ENCODE results near the gene DBNL.

Gene DBNL

DNA sequence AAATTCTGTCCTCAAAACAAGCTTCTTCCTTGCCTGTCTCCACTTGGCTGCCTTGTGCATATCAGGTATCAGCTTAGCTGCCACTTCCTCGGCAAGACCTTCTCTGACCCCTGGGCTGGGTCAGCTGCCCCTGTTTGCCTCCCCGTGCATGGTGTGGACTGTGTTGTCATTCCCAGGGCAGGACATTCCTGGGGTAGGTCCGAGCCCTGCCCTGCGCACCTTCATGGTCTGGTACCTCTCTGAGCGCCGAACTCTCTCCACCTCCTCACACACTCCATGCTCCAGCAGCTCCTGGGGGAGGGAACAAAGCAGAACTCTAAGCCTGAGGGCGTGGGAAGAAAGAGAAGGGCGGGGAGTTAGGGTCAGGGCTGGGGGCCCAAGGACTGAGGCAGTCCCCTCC, 34.0 kb downstream of the DBNL start:
- DNase-seq (ENCODE audit: low read depth): no peak

DNA sequence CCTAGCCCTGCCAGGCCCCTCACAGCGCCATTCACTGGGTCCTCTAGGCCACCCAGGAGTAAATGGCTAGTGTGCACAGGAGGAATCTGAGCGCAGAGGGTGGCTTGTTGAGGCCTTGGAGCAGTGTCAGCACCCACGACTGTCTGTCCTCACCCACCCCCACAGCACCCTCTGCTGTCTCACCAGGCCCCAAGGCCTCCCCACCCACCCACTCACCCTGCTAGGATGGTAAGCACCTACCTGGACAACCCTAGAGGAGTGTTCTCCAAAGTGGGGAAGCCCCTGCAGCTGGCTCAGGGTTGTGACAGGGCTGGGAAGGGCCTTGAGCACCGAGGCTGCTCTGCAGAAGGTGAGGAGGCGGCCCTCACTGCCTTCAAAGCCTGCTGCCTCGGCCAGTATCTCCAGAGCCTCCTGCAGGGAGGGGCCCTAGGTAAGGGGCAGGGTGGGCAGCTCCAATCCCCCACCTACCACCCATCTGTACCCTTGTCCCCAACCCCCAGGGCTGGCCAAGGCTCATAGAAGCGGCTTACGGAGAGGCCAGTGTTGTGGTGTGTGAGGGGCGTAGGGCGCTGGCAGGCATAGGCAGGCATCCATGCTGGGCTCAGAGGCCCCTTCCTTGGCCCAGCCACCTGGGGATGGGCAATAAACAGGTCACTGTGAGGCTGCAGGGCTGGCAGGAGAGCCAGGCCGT, 35.0 kb downstream of the DBNL start:
- no peak for DNase-seq (ENCODE audit: low read depth)

DNA sequence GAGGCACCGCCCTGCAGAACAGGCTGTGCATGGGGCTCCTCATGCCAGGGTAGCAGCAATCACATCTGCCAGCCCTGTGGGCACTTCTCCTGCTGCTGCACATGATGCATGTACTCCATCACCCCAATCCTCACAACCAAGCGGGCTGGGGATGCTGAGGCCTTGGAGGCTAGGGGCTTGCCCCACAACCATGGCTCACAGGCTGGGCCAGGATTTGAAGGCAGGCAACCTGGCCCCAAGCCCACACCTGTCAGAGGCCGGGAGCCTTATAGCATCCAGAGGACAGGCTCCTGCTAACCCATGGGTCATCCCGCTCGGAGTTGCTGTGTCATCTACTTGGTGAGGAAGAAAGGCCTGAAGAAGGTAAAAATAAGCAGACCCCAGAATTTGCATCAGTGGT, 35.6 kb downstream of the DBNL start:
- DNase-seq (ENCODE audit: low read depth): no peak

DNA sequence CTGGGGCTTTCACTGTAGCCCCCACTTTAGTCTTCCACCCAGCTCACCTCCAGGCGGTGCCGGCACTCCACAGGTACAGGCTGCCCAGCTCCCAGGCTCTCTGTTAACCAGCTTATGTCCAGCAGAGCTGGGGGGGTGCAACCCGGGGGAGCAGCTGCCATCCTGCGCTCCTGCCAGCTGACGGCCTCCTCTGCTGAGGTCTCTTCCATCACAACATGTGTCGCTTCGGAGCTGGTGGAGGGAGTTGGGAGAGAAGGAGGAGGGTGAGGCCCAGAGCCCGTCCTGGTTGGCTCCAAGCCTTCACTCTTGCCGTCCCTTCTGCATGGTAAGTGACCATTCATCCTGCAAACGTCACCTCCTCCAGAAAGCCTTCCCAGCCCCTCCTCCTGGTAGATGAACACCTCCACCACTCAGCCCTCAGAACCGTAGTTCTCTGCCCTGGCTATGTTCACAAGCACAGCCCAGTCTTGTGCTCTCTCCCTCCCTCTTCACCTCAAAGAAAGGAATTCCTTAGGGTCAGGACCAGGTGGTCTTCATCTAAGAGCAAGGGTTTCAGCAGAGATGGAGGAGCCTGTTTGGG, 36.3 kb downstream of the DBNL start:
- DNase-seq (ENCODE audit: low read depth): no peak

DNA sequence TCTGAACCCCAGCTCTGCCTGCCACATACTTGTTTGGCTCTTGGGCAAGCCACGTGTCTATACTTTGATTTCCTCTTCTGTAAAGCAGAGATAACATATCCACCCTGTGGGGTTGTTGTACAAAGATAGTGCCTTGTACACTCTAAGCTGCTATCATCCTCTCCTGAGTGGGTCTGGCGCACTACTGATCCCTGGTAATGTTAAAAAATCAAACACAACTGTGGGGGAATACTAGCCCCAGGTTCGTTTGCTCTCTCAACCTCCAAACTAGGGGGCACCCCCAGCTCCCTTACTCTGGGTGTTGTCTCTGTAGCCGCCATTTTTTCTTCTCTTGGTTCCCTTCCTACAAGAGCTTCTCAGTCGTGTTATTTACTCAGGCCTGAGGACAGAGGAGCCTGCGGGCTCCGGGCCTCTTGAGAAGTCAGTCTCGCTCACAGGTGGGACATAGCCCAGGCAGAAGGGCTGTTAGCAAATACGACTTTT, 36.8 kb downstream of the DBNL start:
- no peak for DNase-seq (ENCODE audit: low read depth)

DNA sequence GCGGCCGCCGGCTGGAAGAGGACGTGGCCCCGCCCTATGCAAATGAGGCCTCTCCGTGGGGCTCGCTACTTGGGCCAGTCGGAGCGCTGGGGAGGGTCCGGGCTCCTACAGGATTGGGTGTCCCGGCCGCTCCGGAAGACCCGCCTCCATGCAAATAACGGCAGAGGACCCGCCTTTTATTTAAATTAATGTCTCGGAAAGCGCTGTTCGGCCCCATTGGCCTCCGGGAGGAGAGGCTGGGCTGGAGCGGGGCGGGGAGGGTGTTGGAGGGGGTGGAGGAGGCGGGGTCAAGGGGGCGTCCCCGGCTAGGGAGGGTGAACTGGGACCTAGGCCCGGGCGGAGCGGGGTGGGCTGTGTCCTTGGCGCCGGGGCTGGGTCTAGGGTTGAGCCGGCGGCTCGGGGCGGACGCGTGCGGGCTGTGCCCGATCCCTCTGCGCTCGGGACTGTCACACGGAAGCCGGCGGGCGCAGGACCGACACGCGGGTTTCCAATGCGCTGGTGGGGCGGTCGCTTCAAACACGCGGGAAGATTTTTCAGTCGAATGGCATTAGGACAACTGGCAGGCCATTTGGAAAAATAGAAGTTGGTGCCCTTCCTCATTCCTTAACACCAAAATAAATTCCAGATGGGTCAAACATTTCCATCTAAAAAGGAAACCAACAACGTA, 38.2 kb downstream of the DBNL start:
- DNase-seq (ENCODE audit: low read depth): peak; percentile 99

DNA sequence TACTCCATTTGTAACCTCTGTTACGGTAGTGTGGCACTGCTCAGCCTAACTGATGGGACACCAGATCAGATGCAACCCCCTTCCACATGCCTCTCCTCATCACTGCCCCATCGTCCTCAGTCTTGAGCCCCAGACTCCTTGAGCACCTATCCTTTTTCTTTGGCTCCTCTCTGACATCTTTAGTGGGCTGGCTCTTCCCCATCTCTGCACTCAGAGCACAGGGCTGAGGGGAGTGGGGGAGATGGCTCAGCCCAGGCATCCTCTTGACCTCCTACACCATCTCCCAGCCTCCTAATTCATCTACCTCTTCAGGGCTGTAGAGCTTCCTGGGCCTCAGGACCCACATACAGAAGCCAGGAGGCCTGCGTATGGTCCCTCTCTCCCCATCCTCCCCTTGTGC, 39.3 kb downstream of the DBNL start:
- no peak for DNase-seq (ENCODE audit: low read depth)

DNA sequence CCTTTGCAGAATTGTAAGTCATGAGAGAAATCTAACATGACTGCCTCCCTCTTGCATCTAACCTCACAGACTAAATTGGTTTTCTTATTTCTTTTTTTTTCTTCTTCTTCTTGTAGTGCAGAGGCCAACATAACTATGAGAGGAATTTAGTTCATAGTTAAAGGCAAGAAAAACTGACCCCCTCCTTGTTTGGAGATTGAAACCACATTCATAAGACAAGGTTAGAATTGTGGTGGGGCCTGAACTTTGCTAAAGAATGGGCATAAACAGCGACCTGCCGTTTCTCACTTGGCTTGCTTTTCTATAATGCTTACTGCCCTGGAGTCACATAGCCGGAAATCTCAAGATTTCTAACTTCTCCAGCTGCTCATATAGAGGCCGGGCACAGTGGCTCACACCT, 40.2 kb downstream of the DBNL start:
- peak; percentile 55 for DNase-seq (ENCODE audit: low read depth)

DNA sequence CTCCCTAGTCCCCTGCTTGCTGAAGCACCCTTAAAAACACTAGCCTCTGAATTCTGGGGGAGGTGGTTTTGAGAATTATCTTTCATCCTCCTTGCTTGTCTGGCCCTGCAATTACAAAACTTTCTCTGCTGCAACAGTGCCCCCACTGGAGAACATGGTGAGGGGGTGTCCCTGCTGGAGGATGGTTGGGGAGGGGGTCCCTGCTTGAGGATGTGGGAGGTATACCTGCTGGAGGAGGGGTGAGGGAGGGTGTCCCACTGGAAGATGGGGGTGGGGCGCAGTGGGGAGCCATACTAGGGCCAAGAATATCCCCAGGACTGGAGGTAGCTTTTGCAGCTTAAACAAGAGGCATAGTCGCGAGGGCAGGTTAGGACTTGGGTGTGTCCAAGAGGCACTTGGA, 41.0 kb downstream of the DBNL start:
- no peak for DNase-seq (ENCODE audit: low read depth)

DNA sequence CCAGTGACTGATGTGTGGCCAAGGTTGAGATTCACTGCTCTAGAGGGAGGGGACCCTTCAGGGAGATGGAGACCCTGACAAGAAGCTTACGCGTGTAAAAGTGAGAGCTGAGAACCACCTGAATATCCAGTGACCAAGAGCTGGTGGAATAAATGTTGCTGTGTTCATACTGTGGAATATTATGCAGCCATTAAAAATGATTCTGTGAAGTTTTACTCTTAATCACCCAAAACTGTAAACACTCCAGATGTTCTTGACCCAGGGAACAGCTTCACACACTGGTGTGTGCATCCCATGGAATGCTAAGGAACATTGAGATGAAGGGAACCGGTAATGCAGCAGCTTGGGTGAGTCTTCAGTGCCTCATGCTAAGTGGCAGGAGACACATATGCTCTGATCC, 42.1 kb downstream of the DBNL start:
- no peak for DNase-seq (ENCODE audit: low read depth)

DNA sequence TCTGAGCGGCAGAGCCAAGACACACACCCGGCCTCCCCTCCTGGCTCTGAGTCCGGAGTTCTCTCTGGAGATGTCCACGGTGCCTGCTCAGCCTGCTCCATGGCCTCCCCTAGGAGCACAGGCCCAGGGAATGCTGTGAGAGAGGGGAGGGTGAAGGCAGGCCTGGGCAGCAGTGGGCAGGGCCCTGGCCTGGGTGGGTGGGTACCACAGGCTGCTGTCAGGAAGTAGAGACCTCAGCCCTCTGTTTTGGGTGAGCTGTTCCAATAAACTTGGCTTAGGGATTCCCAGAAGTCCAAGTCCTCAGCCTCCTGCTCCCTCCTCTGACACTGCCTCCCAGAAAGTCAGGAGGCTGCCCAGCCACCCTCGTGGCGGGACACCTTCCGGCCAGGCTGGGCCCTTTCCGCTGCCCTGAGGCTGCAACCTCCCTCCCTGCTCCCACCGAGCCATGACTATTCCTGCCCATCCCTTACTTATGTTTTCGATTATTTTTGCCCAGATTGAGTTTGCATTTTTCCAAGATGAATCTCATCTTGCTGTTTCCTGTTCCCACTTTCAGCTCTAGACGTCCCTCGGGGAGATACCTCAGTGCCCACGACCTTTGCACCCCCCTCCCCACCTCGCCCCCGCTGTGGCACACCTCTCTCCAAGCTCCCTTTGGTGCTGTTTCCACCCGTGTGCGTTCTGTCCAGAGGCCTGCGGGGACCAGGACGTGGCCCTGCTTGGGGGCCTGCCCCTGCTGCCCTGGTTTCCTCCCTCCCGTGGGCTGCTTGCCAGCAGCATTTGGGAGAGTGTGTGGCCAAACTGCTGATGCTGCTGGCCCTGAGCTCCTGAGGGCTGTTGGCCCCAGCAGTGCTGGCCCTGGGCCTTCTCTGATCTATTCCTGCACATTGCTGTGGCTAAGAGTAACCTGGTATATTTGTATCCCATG, 43.7 kb downstream of the DBNL start:
- DNase-seq (ENCODE audit: low read depth): peak; percentile 55

DNA sequence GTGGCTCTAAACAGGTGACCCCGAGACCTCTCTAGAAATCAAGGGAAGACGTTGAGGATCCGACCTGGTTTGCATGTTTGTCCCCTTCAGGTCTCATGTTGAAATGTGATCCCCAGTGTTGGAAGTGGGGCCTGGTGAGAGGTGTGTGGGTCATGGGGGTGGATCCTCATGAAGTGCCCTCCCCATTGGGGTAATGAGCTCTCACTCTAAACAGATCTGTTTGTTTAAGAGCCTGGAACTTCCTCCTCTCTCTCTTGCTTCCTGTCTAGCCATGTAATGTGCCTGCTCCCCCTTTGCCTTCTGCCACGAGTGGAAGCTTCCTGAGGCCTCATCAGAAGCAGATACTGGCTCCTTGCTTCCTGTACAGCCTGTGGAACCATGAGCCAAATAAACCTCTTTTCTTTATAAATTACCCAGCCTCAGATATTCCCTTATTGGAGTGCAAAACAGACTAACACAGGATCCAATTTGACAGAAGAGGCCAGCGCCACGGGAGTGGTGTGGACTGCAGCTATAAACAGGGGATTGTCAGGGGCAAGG, 48.7 kb downstream of the DBNL start:
- no peak for DNase-seq (ENCODE audit: low read depth)

DNA sequence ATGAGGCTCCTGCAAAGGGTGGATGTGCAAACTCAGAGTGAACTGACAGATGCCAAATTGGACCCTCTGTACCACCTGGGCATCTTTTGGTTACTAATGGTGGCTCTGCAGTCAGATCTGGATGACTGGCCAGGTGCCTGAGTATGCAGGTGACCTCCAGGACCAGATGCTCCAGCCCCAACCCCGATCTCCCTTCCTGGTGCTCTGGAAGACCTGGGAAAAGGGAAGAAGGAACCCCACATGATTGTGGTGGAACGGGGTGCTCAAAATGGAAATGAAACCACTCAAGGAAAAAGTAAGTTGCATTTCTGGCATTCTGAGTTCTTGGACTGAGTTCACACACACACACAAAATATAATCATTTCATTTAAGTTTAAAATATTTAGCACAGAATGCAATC, 49.9 kb downstream of the DBNL start:
- DNase-seq (ENCODE audit: low read depth): no peak

DNA sequence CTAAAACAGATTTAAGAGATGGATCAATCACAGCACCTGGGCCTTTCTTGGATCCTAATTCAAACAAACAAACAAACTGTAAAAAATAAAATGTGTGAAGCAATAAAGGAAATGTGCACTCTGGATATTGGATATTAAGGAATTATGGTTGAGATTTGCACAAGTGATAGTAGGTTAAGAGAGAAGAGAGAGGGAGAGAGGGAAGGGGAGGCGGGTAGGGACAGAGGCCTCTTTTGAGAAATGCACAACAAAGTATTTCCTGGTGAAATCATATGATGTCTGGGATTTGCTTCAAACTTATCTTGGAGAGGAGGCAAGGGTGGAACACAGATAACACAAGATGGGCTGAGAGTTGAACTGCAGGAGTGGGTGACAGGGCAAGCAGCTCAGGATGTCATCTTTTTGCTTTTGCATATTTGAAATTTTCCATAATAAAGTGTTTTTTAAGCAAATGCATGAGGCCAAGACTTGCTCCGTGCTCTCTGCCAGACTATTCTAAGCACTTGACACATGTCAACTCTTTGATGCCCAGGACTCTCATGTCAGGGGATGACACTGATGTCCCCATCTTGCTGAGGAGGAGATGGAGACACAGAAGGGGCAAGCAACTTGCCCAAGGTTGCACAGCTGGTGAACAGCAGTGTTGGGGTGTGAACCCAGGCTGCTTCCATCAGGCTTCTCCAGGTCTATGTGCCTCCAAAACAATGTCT, 50.5 kb downstream of the DBNL start:
- DNase-seq (ENCODE audit: low read depth): no peak

DNA sequence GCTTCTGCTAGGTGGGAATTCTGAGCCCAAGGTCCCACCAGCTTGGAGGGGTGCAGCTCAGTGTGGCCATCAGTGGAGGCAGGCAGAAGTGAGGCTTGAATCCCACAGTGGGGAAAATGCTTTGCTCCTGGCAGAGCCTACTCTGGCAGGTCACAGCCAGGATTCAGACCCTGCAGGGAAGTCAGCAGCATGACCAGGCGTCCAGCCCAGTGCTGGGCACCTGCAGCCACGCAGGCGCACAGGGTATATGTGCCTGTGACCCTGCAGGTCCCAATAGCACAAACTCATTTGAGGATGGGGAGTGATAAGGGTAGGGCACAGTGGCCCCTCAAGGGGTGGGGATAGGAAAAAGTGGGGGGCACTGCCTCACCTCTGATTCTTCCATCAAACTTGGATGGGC, 51.3 kb downstream of the DBNL start:
- no peak for DNase-seq (ENCODE audit: low read depth)

DNA sequence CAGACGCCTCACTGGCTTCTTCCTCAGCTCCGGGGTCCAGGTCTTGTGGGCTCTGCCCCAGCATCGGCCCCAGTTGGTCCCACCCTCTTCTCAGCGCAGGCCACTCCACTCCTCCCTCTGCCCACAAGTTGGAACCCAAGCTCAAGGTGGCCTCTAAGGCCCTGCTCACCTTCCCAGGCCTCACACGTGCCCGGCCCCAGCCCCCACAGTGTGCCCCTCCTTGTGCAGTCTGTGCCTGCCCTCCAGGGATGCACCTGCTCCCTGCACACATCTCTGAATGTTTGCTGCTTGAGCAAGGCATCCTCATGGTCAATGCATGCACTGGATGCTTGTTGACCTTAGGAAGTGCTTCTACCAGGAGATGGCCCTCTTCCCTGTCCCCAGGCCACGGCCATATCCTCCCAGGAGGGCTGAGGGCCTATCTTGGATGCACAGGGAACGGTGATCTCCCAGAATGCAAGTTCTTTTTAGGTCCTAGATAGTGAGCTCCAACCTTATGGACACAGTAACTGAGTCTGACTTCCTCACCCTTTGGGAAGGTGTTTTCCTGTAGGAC, 51.9 kb downstream of the DBNL start:
- DNase-seq (ENCODE audit: low read depth): no peak

DNA sequence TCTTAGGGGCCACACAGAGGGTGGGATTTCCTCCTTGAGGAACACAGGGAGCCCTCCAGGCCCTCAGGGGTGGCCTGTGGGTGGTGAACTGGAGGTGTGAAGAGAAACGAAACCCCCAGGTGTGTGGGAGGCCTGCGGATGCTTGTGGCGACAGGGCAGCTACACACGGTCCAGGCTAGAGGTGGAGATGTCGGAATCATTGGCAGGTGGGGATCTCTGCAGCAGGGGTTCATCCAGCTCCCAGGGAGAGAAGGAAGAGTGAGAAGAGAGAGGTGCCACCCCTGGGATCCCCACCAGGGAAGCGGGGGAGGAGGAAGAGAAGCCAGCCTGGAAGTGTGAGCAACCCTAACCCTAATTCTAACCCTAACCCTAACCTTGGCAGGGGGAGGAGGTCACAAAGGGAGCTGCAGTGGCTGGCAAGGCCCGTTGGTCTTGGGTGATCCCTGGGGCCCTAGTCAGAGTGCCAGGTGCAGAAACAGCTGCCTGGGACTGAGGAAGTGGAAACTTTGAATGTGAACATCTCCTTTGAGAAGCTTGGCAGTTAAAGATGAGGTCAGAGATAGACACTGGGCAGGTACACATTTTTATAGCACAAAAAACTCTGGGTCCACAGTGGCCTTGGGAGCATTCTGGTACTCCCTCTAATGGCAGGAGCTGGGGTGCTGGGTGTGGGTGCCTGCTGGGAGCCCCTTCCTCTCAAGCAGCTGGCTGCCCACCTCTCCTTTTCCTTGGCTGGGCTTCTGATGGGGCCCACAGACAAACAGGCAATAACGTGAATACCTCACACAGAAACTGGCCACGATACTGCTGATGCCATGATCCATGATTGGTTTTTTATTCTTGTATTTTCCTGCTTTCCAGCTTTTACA, 52.8 kb downstream of the DBNL start:
- no peak for DNase-seq (ENCODE audit: low read depth)

DNA sequence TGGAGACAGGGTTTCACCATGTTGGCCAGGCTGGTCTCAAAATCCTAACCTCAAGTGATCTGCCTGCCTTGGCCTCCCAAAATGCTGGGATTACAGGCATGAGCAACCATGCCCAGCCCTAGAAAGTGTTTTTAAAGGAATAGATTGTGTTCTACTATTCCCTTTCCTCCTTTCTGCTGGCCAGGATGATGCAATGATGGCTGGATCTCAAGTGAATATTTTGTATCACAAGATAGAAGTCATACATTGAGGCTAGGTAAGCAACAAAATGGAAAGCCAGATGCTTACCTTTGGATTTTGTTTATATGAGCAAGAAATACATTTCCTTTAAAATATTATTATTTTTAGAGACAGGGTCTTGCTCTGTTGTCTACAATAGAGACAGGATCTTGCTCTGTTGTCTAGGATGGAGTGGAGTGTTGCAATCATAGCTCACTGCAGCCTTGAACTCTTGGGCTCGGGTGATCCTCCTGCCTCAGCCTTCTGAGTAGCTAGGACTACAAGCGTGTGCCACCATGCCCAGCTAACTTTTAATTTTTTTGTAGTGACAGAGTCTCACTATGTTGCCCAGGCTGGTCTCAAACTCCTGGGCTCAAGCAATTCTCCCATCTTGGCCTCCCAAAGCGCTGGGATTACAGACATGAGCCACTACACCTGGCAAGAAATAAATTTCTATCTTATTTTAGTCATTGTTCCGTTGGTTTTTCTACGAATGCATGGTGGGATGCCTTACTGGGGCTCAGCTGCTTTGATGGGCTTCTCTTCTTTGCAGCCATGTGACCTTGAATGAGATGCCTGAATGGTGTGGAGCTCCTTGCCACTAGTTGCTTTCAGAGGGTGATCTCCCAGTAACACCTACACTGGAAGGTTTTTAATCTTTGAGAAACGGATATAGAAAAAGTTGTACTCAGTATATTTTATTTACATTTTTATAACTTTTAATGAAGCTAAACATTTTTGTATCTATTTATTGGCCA, 53.9 kb downstream of the DBNL start:
- DNase-seq (ENCODE audit: low read depth): no peak

DNA sequence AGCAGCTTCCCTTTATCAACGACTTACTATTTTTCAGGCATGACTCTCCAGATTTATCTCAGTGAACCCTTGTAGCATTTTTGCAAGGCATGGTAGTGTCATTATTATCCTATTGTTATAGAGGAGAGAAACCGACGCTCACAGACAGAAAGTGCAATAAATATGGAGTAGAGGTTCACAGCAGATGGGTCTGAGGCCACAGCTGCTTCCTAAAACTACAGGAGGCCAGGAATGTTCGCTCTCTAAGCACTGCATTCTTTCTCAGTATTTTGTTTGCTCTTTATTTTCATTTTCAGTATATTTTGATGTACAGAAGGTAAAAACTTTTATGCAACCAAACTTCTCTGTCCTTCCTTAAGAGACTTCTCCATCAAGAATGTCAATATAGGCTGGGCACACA, 55.2 kb downstream of the DBNL start:
- no peak for DNase-seq (ENCODE audit: low read depth)

Measured in iris pigment epithelial cell (primary cell).